ENCODE measurements around the gene KLK6. TPM values are rescaled to one million over a fixed set of nuclear protein-coding genes. Genes with fewer than 3 reads are reported as not detected.
A peak's percentile ranks its signal among the peaks of the same experiment; 100 is the strongest.

KLK6 gene
- total RNA-seq, 4 donors from 2014 or later, result 0.46 to 1.0 TPM; not detected in 2

DNA sequence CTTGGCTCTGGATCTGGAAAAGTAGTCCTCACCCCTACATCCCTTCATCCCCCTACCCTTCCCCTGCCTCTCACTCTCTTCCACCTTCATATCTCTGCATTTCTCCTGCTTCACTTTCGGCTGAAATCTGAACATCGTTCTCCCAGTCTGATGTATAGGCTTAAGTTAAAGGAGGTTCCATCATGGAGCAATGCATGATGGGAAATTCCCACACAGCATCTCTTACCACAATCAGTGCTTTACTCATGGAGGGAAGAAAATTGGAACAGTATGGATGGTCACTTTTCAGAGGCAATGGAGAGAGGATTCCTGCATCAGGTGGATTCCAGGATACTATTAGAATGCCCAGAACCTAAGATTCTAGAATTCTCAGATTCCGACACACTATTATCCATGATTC, 38.1 kb upstream of the KLK6 start:
- Histone ChIP-seq H3K27ac (no peak overlapping the region), H3K36me3 (no peaks in the 10 kb centered on the region), H3K27me3 (peaks cover 0 to 5% of the 10 kb centered on the region in 2 donors), H3K4me3 (no peak overlapping the region), H3K9me3 (no peaks in the 10 kb centered on the region), H3K4me1 (no peaks in the 10 kb centered on the region)
- no peak for TF ChIP-seq POLR2A (IDR thresholded peaks at IDR 0.05)
- no peak for TF ChIP-seq CTCF (IDR thresholded peaks at IDR 0.05)
- intact Hi-C loops (cut with DNase I; ENCODE audit: low total_unique reads), result no loop called here
- DNase-seq, result no peak

GRCh38 chr19:51006406-51006805, 37.0 kb upstream of the KLK6 start:
- no peaks in the 10 kb centered on the region for H3K36me3 ChIP-seq
- TF ChIP-seq CTCF (IDR thresholded peaks at IDR 0.05) (no peak), POLR2A (IDR thresholded peaks at IDR 0.05) (no peak)
- no peak for DNase-seq
- no peak overlapping the region for H3K4me3 ChIP-seq
- H3K27ac ChIP-seq, result no peak overlapping the region
- peaks cover 0 to 7% of the 10 kb centered on the region in 2 donors for H3K27me3 ChIP-seq
- intact Hi-C loops (cut with DNase I; ENCODE audit: low total_unique reads), result no loop called here
- H3K4me1 ChIP-seq, result no peaks in the 10 kb centered on the region
- H3K9me3 ChIP-seq, result no peaks in the 10 kb centered on the region

DNA sequence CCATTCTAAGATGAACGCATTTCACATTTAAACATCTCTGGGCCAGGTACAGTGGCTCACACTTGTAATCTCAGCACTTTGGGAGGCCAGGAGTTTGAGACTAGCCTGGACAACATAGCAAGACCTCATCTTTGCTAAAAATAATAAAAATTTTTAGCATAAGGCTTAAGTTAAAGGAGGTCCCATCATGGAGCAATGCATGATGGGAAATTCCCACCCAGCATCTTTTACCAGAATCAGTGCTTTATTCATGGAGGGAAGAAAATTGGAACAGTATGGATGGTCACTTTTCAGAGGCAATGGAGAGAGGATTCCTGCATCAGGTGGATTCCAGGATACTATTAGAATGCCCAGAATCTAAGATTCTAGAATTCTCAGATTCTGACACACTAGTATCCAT, 35.9 kb upstream of the KLK6 start:
- H3K4me3 ChIP-seq, result no peak overlapping the region
- TF ChIP-seq POLR2A (IDR thresholded peaks at IDR 0.05) (no peak), CTCF (IDR thresholded peaks at IDR 0.05) (no peak)
- intact Hi-C loops (cut with DNase I; ENCODE audit: low total_unique reads), result no loop called here
- H3K27ac ChIP-seq, result no peak overlapping the region
- no peaks in the 10 kb centered on the region for H3K36me3 ChIP-seq
- peaks cover 0 to 12% of the 10 kb centered on the region in 2 donors for H3K27me3 ChIP-seq
- no peaks in the 10 kb centered on the region for H3K9me3 ChIP-seq
- no peaks in the 10 kb centered on the region for H3K4me1 ChIP-seq
- DNase-seq, result no peak

GRCh38 chr19:51003316-51003715, 33.9 kb upstream of the KLK6 start:
- H3K9me3 ChIP-seq, result no peaks in the 10 kb centered on the region
- DNase-seq, result no peak
- H3K27me3 ChIP-seq, result peaks cover 0 to 12% of the 10 kb centered on the region in 2 donors
- no peaks in the 10 kb centered on the region for H3K4me1 ChIP-seq
- H3K4me3 ChIP-seq, result no peak overlapping the region
- intact Hi-C loops (cut with DNase I; ENCODE audit: low total_unique reads), result no loop called here
- no peaks in the 10 kb centered on the region for H3K36me3 ChIP-seq
- no peak overlapping the region for H3K27ac ChIP-seq
- TF ChIP-seq CTCF (IDR thresholded peaks at IDR 0.05), result no peak
- no peak for TF ChIP-seq POLR2A (IDR thresholded peaks at IDR 0.05)

- no peaks in the 10 kb centered on the region for H3K9me3 ChIP-seq
- H3K4me1 ChIP-seq, result no peaks in the 10 kb centered on the region
- no peak for TF ChIP-seq CTCF (IDR thresholded peaks at IDR 0.05)
- TF ChIP-seq POLR2A (IDR thresholded peaks at IDR 0.05), result peak in 1 of 2 donors; percentile 19
- H3K27me3 ChIP-seq, result peaks cover 0 to 12% of the 10 kb centered on the region in 2 donors
- DNase-seq, result no peak
- no peak overlapping the region for H3K4me3 ChIP-seq
- H3K36me3 ChIP-seq, result no peaks in the 10 kb centered on the region
- H3K27ac ChIP-seq, result no peak overlapping the region
- intact Hi-C loops (cut with DNase I; ENCODE audit: low total_unique reads), result no loop called here
Observed at GRCh38 chr19:51002542-51003311, 33.3 kb upstream of the KLK6 start.
